IPS-18c (cell line): Measurements from ENCODE around the gene CAMKMT.
A peak's percentile ranks its signal among the peaks of the same experiment; 100 is the strongest.

Source experiments
- H3K4me3 ChIP-seq: 2 replicates; pipeline ENCODE4 v1.7.0; 2013; ENCODE audit warnings: low read depth, mild to moderate bottlenecking, low read length, moderate library complexity; ENCODE audit not compliant: insufficient read depth
- H3K9me3 ChIP-seq: one replicate; pipeline ENCODE4 v1.6.1; 2013; ENCODE audit warnings: mild to moderate bottlenecking, low read length, moderate library complexity; ENCODE audit not compliant: control insufficient read depth, insufficient read depth

CAMKMT gene

DNA sequence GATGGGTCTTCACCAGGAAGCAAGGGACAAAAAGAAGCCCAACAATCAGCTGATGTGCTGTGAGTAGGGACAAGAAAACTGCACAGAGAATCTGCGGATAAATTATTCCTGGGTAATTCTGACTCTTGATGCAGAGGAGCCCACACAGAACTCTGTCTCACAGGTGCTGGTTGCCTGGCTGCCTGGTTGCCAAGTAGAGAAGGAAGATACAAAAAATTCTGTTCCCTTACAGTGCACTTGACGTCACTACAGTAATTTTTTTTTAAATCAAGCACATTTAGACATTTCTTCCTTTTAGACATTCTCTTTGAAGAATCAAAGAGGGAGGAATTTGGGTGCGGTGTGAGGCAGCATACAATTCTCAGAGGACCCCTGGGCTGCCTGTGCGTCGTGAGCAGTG is 427.7 kb downstream of the CAMKMT start:
- Histone ChIP-seq H3K4me3 (no peak overlapping the region), H3K9me3 (no peaks in the 10 kb centered on the region)

DNA sequence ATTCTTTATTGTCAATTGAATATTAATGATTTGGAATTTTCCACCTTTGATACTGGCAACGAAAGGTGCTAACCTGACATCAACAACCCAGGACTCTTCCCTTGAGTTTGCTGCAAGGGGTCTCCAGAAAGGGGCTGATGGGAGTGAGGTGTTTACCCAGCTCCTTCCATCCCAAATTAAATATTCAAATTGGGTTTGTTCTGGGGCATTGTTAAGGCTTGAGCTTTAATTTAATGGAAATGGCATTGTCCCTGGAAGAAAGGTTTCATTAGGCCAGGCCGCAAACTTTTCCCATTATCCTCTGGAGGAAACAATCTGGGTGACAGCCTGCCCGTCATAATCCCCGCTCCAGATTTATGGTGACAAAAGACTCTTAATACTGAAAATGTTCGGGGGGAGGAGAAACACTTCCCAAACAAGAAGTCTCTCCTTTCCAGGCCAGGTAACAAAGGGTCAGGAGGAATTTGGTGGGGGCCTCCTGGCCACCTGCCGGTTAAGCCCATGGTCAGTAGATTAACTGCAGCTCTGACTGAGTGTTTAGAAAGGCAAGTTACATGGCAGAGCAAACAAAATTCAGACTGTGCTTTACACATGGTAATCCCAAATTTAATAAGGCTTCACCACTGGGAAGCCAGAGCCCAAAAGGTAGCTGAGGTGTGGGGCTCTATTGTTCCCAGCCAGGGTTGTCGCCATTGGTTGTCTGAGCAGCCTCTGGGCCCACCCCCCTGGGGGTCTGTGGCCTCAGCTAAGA is 428.4 kb downstream of the CAMKMT start:
- peak overlapping the region; percentile 16; the same call in 1 of the 2 replicates for H3K4me3 ChIP-seq
- H3K9me3 ChIP-seq, result no peaks in the 10 kb centered on the region

DNA sequence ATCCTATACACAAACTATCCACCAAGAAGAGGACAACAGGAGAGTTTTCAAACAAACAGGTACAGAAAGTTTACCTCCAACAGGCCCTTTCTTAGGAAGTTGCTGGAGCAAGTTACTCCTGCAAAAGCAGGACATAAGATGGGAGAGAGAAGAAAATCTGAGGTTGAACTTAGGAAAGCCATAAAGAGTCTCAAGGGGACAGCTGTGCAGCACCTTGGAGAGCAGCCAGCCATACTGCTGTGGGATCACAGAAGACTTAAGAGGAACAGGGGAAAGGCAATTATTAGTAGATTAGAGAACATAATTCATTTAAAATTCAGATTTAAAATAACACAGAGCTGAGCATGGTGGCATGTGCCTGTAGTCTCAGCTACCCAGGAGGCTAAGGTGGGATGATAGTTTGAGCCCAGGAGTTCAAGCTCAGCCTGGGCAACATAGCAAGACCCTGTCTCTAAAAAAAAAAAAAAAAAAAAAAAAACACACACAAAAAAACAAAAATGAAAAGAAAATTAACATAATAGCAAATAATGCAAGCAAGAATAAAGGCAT is 431.6 kb downstream of the CAMKMT start:
- no peak overlapping the region for H3K4me3 ChIP-seq
- H3K9me3 ChIP-seq, result no peaks in the 10 kb centered on the region

DNA sequence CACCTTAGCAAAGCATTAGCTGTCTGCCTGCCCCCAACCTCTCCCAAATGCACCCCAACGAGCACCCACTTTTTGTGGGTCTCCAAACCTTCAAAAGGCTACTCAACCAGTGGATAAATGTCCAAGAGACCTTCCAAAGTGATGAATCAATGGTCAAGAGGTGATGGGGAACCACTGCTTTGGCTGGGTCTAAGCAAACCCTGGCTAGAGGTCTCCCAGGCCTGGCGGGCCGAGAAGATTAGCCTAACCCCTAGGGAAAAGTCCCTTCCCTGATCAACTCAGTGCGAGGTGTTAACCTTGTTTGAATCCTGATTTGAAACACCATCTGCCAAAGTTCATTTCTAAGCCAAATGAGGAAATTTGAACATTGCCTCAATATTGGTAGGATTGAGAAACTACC is 435.0 kb downstream of the CAMKMT start:
- no peak overlapping the region for H3K4me3 ChIP-seq
- H3K9me3 ChIP-seq, result no peaks in the 10 kb centered on the region

DNA sequence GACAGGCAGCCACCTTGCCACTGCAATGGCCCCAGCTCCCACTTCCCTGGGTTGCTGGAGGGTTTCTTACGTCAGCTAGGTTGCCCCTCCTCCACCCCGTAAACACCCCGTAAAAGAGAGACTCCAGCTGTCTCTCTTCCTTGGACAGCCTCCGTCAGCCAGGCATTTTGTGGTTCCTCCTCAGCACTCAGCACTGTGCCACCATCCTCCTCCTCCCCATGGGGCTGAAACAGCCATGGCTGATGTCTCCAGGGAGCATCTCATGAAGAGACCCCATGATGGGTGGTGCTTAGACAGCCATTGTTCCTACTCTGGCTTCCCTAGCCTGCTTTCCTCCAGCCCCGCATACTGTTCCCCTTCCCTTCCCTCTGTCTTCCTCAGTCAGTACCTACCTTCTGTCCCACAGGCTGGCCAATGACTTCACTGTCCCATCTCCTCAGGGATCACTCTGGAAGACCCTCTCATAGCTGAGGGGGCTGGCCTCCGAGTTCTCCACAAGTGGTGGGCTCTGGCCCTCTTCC is 436.5 kb downstream of the CAMKMT start:
- H3K9me3 ChIP-seq, result no peaks in the 10 kb centered on the region
- H3K4me3 ChIP-seq, result no peak overlapping the region

DNA sequence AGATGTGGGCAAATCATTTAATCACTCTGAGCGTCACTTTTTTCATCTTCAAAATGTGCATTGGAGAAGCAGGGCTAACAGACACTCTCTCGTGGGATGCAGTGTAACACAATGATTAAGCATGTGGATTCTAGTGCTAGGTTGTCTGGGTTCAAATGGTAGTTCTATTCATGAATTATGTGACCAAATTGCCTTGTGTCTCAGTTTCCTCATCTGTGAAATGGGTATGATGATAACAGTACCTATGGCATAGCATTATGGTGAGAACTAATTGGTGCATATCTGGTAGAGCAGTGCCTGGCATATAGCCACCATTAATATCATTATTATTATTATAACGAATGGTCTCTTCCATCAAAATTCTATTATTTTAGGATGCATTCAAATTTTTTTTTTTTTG is 437.4 kb downstream of the CAMKMT start:
- Histone ChIP-seq H3K9me3 (no peaks in the 10 kb centered on the region), H3K4me3 (no peak overlapping the region)

DNA sequence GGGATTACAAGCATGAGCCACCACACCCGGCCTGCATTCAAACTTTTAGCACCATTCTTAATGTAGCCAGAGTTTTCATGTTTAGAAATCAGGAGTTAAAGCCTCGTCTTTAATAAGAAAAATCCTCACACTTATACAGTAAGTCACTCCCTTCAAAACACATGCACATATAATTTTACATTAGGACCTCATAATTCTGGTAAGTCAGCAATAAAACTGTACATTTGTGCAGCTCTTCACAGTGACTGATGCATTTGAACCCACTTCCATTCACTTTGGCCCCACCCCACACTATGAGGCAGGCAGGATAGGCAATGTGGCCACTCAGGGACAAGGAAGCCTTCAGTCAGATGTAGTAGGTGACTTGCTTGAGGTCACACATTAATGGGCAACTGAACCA is 438.0 kb downstream of the CAMKMT start:
- no peak overlapping the region for H3K4me3 ChIP-seq
- no peaks in the 10 kb centered on the region for H3K9me3 ChIP-seq

DNA sequence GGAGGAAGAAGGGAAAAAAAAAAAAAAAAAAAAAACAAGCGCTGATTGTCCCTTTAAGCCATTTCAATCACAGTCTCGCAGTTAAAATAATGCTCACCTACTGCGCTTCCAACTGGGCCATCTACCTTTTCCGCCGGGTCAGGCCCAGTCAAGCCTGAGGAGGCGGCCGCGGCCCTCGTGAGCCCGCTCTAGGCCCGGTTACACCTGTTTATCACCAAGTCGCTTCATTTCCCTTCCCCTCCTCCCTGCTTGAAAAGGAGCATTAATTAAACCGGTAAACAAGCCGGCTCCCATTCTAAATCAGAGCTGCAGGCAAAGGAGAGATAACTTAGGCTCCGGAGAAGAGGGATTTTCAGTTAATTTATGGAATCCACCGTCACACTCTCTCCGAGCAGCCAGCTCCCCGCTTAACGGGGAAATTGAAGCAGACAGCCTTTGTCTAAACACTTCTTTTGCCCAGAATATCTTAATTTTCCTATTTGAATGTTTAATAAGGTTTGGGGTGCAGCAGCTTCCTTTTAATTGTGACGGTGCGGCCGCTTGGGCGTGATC is 439.6 kb downstream of the CAMKMT start:
- Histone ChIP-seq H3K9me3 (no peaks in the 10 kb centered on the region), H3K4me3 (peak overlapping the region; percentile 42; the same call in 1 of the 2 replicates)

DNA sequence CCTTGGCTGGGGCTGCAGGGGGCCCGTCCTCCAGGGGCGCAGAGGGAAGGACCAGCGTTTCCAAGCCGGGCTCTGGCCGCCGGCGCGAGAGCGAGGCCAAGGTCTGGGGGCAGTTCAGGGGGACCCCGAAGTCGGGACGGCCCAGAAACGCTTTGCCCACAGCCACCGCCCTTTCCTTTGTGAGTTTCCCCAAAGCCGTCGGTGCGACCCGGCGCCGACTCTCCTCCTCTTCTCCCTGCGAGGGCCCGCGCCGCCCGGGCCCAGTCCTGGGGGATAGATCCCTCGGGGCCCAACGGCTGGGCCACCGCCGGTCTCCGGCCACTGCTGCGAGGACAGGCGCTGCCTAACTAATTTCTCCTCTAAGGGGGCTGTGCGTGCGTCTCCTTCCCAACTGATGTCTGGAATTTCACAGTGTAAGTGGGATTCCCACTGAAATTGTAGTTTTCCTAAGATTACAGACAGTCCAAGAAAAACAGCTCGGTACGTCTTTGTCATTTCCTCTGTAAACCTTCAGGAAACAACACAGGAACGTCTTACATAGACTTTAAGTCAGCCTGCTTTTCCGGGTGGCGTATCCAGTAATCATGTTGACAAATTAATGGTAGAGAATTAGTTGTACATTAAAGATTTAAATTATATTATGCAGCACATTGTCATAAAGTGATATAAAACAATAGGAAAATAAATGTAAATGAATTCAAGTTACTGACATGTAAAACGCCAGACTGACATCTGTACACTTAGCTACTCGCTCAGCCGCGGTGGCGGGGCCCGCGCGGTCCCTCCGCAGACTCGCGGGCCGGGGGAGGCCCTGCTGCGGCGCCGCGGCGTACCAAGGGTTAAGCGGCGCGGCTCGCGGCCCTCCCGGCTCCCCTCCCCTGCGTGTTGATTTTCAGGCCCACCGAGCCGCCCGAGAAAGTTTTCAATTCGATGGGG is 440.4 kb downstream of the CAMKMT start:
- peak overlapping the region; percentile 42; the same call in 1 of the 2 replicates for H3K4me3 ChIP-seq
- no peaks in the 10 kb centered on the region for H3K9me3 ChIP-seq

DNA sequence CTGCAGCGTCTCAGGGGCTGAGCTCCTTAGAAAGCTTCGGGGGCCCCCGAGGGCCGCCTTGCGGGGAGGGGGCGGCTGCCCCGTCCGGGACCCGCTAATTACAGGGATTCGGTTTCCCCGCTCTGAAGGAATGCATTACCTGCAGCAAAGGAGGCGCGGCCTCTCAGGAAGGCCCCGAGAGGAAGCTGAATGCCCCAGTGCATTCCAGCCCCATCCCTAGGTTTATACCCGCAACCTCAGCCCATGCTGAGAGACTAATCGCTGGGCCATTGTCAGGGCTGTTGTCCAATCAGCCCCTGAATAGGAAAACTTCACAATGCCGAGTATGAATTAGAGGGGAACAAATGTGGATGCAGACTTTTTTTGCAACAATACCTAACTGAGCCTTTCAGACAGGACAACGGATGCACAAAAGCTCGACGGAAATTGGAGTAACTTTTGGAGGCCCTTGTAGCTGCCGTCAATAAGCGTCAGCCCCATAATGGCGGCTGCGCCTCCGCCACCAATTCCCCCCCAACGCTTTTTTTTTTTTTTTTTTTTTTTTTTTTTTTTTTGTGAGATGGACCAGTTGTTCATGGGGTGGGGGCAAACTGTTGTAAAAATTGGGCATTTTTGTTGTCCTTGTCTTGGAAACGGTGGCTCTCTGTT is 441.2 kb downstream of the CAMKMT start:
- peak overlapping the region; percentile 42; the same call in 1 of the 2 replicates for H3K4me3 ChIP-seq
- no peaks in the 10 kb centered on the region for H3K9me3 ChIP-seq

DNA sequence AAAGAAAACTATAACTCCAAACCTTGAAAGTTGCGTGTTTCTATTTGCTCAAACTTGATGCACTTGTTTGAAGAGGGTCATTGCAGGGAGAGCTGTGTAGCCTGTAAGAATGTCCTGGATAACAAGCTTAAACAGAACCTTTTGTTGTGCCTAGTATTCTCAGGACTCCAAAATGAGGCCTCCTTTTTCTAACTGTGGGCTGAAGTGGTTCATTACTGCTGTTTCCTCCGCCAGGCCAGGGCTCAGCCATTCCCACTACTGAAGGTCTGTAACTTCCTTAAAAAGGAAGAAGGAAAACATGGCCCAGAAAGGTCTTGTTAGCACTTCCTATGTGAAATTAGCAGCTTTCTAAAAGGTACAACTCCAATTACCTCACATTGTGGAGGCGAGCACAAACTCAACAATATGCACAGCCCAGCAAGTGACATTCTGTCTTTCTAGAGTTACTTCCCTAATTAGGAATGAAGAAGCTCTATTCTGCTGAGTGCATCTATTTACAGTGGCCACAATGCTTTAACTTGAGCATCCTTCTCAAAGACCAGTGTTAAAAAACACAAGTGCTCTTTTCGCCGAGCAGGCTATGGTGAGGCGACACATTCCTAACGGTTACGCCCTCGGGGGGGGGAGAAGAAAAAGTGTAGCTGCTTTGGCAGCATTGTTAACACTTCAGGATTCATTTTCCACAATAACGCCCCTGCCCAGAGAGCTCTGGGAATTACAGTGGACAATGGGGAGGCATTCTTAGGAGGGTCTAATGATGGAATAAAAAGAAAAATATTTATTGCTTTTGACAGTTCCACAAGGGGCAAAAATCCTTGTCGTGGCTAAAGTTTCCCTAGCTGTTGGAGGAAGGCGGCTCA is 442.9 kb downstream of the CAMKMT start:
- H3K4me3 ChIP-seq, result 0 out of 2 replicates have a peak overlapping the region, but pooled peaks have one; percentile 2
- no peaks in the 10 kb centered on the region for H3K9me3 ChIP-seq

DNA sequence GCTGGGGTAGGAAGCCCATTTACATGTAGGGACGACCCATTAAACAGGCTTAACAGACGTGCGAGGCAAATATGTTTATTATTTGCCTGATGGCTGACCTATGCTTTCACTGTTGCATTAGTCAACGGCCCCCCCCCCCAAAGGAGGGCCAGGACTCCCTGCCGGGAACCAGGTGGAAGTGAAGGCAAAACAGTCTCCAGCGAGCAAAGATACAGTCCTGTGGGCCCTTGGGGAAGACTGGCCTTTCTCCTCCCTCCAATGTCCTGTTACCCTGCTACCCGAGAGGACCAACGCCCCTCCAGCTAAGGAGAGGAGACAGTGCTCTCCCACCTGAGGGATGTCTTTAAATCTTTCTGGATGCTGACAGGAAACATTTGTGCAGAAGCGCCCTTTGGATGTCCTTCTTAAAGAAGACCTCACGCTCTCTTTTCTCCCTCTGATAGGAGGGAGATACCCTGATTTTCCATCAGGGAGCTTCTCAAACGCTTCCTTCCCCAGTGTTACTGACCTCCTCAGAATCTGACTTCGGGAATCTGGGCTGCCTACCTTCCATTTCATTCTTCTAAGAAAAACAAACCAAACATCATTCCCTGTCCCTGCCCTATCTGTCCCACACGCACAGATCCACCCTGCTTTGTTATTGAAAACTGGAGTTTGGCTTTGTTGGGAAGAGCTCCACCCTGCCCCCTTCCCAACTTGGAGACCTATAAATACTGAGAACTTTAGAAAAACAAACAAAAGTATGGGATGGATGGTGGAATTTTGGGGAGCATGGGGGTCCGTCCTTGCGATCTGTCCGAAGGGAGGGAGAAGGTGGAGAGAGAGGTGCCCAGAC is 443.9 kb downstream of the CAMKMT start:
- no peaks in the 10 kb centered on the region for H3K9me3 ChIP-seq
- H3K4me3 ChIP-seq, result peak overlapping the region; percentile 2; the same call in 1 of the 2 replicates

DNA sequence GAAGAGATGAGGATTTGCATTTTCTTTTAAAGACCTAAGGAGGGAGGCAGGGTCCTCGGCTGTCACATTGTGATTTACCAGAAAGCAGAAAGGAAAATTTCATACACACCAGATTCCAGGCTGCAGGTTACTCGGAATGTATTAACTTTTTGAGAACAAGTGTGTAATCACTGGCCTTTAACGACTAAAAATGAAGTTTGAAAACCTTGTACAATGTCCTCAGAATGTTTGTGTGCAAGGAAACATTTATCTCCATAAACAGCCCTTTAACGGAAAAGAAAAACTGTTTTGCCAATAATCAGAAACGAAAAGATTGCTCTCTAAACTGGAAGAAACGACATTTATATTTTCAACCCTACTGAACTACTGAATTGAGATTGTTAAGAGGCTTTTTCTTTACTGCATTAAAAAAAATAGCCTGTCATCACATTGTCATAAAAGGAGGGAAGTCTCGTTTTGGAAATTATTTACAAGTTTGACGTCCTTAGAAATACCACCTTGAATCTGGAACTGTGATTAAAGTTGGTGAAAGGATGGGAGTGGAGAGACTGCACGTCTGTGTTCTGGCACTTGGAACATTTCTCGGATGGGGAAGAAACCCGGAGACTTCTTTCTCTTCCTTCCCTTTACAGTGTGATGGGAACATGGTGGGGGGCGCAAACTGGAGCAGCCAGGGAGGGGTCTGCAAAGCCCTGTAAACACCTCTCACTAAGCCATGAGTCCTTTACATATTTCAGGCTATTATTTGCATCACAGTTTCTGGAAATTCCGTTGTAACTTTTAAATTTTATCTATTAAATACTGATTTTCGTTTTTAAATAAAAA is 445.7 kb downstream of the CAMKMT start:
- no peaks in the 10 kb centered on the region for H3K9me3 ChIP-seq
- H3K4me3 ChIP-seq, result no peak overlapping the region

DNA sequence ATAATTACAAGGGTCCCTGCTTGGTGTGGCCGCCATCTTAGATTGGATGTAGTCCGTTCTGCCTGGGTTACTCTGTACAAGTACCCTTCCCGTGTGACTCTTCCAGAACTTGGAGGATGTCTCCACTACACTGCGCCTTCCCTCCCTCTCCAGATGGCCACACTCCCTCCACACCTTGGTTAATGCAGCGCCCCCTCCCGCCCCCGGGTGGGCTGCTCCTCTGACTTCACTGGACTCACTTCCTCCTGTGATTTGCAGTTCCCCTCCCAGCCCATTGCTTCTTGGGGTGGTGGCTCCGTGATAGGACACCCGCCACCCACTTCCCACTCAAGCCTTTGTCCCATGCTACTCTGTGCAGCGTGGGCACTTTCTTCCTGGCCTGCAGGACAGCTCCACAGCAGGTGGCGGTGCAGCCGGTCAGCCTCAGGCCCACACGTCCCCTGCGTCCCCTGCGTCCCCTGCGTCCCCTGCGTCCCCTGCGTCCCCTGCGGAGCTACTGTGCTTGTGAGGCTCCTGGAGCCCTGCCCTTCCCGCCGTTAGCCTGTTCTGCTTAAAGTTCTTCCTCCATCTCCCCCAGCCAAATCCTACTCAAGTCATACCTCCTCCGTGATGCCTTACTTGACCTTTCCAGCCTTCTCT is 449.3 kb downstream of the CAMKMT start:
- no peak overlapping the region for H3K4me3 ChIP-seq
- H3K9me3 ChIP-seq, result no peaks in the 10 kb centered on the region
